Measurements from ENCODE around the gene CCDC27. TPM values are rescaled to one million over a fixed set of nuclear protein-coding genes. Genes with fewer than 3 reads are reported as not detected.

The CCDC27 gene
- total RNA-seq, 1 donor from 2014 or later: not detected

DNA sequence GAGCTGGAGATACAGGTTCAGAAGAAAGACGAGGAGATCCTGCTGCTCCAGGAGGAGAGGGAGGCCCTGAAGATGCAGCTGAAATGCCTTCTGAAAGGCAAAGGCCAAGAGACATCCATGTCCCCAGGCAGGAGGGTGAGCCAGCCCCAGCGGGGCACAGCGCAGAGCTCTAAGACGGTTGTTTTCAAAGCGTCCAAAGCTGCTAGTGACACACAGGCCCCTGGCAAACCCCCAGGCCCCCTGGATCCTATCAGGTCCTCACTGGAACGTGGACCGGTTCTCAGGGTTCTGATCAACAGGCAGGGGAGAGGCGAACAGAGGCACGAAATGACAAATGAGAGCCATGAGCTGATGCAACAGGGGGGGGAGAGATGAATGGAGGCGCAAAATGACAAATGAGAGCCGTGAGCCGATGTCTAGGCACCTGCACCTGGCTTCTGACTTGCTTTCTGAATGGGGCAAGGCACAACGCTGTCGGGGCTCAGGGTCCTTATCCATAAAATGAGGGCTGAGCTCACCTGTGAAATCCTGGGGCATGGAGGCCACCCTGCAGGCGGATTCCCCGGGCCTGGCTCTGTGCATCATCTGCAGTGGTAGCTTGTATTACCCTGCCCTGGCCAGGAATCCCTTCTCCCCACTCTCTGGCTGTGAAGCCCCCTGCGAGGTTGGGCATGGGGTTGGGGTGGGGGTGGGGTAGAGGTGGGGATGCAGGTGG lies 9.2 kb downstream of the CCDC27 start:
- H3K4me1 Mint-ChIP-seq (ENCODE audit: low read depth): no peaks in the 10 kb centered on the region
- H3K4me3 Mint-ChIP-seq (ENCODE audit: low read depth): no peak overlapping the region
- H3K36me3 Mint-ChIP-seq (ENCODE audit: insufficient read depth): no peaks in the 10 kb centered on the region
- H3K27me3 Mint-ChIP-seq: peaks cover 40% of the 10 kb centered on the region
- DNase-seq (ENCODE audit: low spot score, unreplicated experiment): no peak
- peaks cover 5% of the 10 kb centered on the region for H3K9me3 Mint-ChIP-seq (ENCODE audit: low read depth)
- TF ChIP-seq, protein P1, sequence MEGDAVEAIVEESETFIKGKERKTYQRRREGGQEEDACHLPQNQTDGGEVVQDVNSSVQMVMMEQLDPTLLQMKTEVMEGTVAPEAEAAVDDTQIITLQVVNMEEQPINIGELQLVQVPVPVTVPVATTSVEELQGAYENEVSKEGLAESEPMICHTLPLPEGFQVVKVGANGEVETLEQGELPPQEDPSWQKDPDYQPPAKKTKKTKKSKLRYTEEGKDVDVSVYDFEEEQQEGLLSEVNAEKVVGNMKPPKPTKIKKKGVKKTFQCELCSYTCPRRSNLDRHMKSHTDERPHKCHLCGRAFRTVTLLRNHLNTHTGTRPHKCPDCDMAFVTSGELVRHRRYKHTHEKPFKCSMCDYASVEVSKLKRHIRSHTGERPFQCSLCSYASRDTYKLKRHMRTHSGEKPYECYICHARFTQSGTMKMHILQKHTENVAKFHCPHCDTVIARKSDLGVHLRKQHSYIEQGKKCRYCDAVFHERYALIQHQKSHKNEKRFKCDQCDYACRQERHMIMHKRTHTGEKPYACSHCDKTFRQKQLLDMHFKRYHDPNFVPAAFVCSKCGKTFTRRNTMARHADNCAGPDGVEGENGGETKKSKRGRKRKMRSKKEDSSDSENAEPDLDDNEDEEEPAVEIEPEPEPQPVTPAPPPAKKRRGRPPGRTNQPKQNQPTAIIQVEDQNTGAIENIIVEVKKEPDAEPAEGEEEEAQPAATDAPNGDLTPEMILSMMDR (IDR thresholded peaks at IDR 0.05; ENCODE audit: unreplicated experiment): no peak
- H3K27ac Mint-ChIP-seq: no peak overlapping the region

DNA sequence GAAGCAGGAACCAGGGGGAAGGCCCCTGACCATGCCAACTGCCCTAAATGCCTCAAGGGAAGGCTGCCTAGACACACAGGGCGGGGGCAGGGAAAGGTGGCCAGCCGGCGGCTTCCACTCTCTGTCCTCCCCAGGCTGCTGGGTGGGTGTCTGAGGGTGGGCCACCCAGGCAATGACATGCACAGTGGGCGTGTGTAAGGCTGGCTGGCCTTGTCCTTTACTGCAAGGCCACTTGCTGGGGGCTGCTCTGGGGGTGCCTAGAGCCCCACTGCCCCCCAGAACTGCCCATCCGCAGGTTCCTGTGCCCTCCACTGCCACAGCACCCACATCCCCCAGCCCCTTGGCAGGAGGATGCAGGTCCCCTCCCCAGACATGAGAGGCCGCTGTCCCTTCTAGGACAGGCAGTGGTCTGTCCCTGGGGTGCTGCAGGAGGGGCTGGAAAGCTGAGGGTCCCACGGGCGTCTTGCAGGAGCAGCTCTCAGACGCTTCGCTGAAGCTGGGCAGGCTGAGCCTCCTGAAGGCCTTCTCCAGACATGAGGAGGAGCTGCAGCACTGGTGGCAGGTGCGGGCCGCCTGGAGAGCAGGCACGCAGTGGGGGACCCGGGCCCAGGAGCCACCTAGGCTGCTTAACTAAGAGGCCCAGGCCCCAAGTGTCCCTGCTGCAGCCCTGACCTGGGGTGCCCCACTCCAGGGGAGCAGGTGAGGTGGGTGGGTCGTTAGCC lies 10.1 kb downstream of the CCDC27 start:
- H3K4me3 Mint-ChIP-seq (ENCODE audit: low read depth): no peak overlapping the region
- no peaks in the 10 kb centered on the region for H3K36me3 Mint-ChIP-seq (ENCODE audit: insufficient read depth)
- H3K4me1 Mint-ChIP-seq (ENCODE audit: low read depth): no peaks in the 10 kb centered on the region
- H3K27me3 Mint-ChIP-seq: peaks cover 35% of the 10 kb centered on the region
- TF ChIP-seq, protein P1 (IDR thresholded peaks at IDR 0.05; ENCODE audit: unreplicated experiment): no peak
- DNase-seq (ENCODE audit: low spot score, unreplicated experiment): no peak
- peaks cover 5% of the 10 kb centered on the region for H3K9me3 Mint-ChIP-seq (ENCODE audit: low read depth)
- H3K27ac Mint-ChIP-seq: no peak overlapping the region

DNA sequence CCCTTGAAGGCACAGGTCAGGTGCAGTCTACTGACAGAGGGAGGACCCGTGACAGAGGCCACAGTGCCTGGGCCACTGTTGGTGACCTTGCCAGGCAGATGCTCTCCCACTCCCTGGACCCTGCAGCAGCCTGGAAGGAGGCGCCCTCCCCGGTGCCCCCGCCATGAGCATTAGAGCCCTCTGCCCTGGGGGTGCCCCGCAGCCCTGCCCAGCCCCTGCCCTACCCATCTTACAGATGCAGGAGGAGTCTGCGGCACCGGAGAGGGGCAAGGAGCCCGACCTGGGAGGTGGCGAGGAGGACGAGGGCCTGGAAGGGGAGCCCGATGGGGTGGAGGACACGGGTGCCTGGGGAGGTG lies 10.6 kb downstream of the CCDC27 start:
- no peak overlapping the region for H3K4me3 Mint-ChIP-seq (ENCODE audit: low read depth)
- DNase-seq (ENCODE audit: low spot score, unreplicated experiment): no peak
- H3K36me3 Mint-ChIP-seq (ENCODE audit: insufficient read depth): no peaks in the 10 kb centered on the region
- H3K27me3 Mint-ChIP-seq: peaks cover 35% of the 10 kb centered on the region
- H3K4me1 Mint-ChIP-seq (ENCODE audit: low read depth): peaks cover 4% of the 10 kb centered on the region
- TF ChIP-seq, protein P1 (IDR thresholded peaks at IDR 0.05; ENCODE audit: unreplicated experiment): no peak
- no peak overlapping the region for H3K27ac Mint-ChIP-seq
- H3K9me3 Mint-ChIP-seq (ENCODE audit: low read depth): peaks cover 5% of the 10 kb centered on the region

DNA sequence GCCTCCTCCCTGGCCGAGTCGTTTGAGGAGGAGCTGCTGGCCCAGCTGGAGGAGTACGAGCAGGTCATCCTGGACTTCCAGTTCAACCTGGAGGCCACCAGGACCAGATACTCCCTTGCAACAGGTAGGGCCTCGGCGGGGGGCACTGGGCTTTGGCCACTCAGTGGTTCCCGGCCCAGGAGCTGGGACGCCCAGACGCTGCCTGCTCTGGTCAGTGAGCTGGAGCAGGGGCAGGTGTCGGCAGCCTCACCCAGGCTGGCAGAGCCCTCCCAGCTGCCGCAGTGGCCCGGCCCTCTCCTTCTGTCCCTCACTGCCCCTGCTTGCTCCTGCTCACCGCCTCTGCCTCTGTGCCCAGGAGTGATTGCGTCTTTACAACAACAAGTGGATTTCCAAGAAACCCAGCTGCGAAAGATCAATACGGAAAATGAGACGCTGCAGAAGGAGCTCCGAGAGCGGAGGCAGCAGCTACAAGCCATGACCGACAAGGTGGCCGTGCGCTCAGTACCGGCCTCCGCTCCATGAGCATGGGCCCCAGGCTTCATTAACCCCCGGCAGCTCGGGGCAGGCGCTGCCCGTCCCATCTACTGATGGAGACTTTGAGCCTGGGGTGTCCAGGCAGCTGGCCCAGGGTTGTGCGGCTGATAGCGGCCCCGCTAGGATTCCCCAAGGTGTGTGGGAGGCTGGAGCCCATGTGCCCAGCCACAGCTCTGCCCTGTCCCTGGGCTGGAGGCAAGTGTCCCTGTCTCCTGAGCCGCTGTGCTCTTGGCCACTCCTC lies 11.3 kb downstream of the CCDC27 start:
- H3K36me3 Mint-ChIP-seq (ENCODE audit: insufficient read depth): no peaks in the 10 kb centered on the region
- peaks cover 35% of the 10 kb centered on the region for H3K27me3 Mint-ChIP-seq
- peaks cover 5% of the 10 kb centered on the region for H3K9me3 Mint-ChIP-seq (ENCODE audit: low read depth)
- no peak for DNase-seq (ENCODE audit: low spot score, unreplicated experiment)
- H3K4me1 Mint-ChIP-seq (ENCODE audit: low read depth): peaks cover 4% of the 10 kb centered on the region
- no peak overlapping the region for H3K27ac Mint-ChIP-seq
- TF ChIP-seq, protein P1 (IDR thresholded peaks at IDR 0.05; ENCODE audit: unreplicated experiment): no peak
- H3K4me3 Mint-ChIP-seq (ENCODE audit: low read depth): no peak overlapping the region

DNA sequence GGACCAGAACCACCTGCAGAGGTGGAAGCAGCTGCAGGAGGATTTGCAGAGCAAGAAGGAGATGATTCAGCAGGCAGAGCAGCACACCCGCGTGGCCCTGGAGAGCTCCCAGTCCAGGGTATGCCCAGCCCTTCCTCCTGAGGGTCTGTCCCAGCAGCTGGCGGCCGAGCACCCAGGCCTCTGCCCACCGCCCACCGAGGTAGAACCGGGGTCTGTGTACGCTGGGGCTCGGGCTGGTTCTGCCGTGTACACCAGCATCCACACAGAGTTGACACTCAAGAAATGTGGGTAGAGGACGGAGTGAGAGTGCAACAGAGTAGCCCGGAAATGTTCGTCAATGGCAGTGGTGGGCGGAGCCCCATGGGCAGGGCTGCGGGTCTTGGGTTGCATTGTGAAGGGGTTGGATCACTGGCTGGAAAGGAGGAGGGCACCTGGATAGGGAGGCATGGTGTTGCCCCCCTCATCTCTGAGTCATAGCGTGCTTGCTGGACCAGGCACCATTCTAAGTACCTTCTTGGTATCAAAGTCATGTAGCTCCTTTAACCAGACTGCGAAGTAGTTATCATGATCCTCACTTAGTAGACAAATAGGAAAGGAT lies 15.2 kb downstream of the CCDC27 start:
- Mint-ChIP-seq H3K36me3 (ENCODE audit: insufficient read depth) (no peaks in the 10 kb centered on the region), H3K27ac (no peak overlapping the region), H3K27me3 (peaks cover 20% of the 10 kb centered on the region), H3K4me3 (ENCODE audit: low read depth) (no peak overlapping the region), H3K4me1 (ENCODE audit: low read depth) (peaks cover 5% of the 10 kb centered on the region), H3K9me3 (ENCODE audit: low read depth) (no peaks in the 10 kb centered on the region)
- TF ChIP-seq, protein P1 (IDR thresholded peaks at IDR 0.05; ENCODE audit: unreplicated experiment): no peak
- no peak for DNase-seq (ENCODE audit: low spot score, unreplicated experiment)

All from progenitor cell of endocrine pancreas (in vitro differentiated cells).